H1 (cell line): ENCODE data around the gene TBX15. TPM values are rescaled to one million over a fixed set of nuclear protein-coding genes. Genes with fewer than 3 reads are reported as not detected.

ENCODE experiments used
- CTCF ChIA-PET: fragments of 300-600 bp; sonication (Branson Sonifier 250); formaldehyde crosslinking; loops from one replicate; lab custom pipeline; 2021; ENCODE audit not compliant: partially characterized antibody; lab: Charles Lee
- POLR2A ChIA-PET: fragments of 300-600 bp; sonication (Branson Sonifier 250); formaldehyde crosslinking; loops from one replicate; lab custom pipeline; 2021; ENCODE audit warnings: inconsistent platforms; ENCODE audit not compliant: partially characterized antibody; lab: Charles Lee
- DNase-seq, 2 experiments: peaks; one replicate each; pipeline versions ENCODE4 v3.0.0 to v3.0.0-alpha.2; 2010 to 2022; ENCODE audit warnings: low spot score in 2 of 2, low read depth in 1 of 2, mixed read lengths in 1 of 2
- FAIRE-seq: peaks from 2 replicates; lab custom pipeline; 2011; peaks lifted over from hg19 to GRCh38; lab: Jason Lieb, UNC
- H2AFZ ChIP-seq: 2 replicates; pipeline ENCODE4 v1.8.1; 2012; ENCODE audit warnings: low read length, inconsistent platforms
- H2AK5ac ChIP-seq: 2 replicates; pipeline ENCODE4 v1.6.1; 2013; ENCODE audit warnings: low read depth, low read length
- H2BK120ac ChIP-seq: replicated peaks from 2 replicates; pipeline ENCODE3; 2013; ENCODE audit warnings: low read depth, low read length, inconsistent platforms
- H2BK12ac ChIP-seq: 2 replicates; pipeline ENCODE4 v1.6.1; 2013; ENCODE audit warnings: low read depth, low read length
- H2BK15ac ChIP-seq: 2 replicates; pipeline ENCODE4 v1.6.1; 2013; ENCODE audit warnings: low read length
- H2BK20ac ChIP-seq: 2 replicates; pipeline ENCODE4 v1.6.1; 2013; ENCODE audit warnings: low read length
- H2BK5ac ChIP-seq: 2 replicates; pipeline ENCODE4 v1.6.1; 2013; ENCODE audit warnings: low read depth, low read length
- H3K14ac ChIP-seq: 2 replicates; pipeline ENCODE4 v1.6.1; 2013; ENCODE audit warnings: inconsistent platforms; ENCODE audit not compliant: insufficient read length
- H3K18ac ChIP-seq: 2 replicates; pipeline ENCODE4 v1.6.1; 2013; ENCODE audit warnings: low read length; ENCODE audit errors: extremely low read depth
- H3K23ac ChIP-seq: 2 replicates; pipeline ENCODE4 v1.6.1; 2013; ENCODE audit warnings: inconsistent platforms; ENCODE audit not compliant: insufficient read length
- H3K23me2 ChIP-seq: 2 replicates; pipeline ENCODE4 v1.6.1; 2013; ENCODE audit warnings: low read depth, low read length
- H3K27ac ChIP-seq: 2 replicates; pipeline ENCODE4 v1.6.1; 2011; ENCODE audit warnings: low read depth, low read length, inconsistent platforms
- H3K27me3 ChIP-seq, 4 experiments: replicated peaks in 1 of 4; 1 replicate in 1 of 4; 2 replicates in 3 of 4; pipeline versions ENCODE4 v1.6.1 to v1.8.1; 2011 to 2013; ENCODE audit warnings: low read length in 3 of 4, mild to moderate bottlenecking in 3 of 4, inconsistent platforms in 2 of 4, mixed read lengths in 2 of 4, moderate library complexity in 1 of 4; ENCODE audit not compliant: control insufficient read depth in 3 of 4, insufficient read depth in 3 of 4; ENCODE audit errors: extremely low read depth in 1 of 4
- H3K36me3 ChIP-seq, 4 experiments: 2 replicates each; pipeline versions ENCODE4 v1.6.1 to v1.8.1; 2011 to 2013; ENCODE audit warnings: mild to moderate bottlenecking in 4 of 4, low read length in 3 of 4, moderate library complexity in 2 of 4, control low read depth in 1 of 4, inconsistent platforms in 1 of 4; ENCODE audit not compliant: insufficient read depth in 4 of 4, control insufficient read depth in 2 of 4
- H3K4ac ChIP-seq: replicated peaks from 2 replicates; pipeline ENCODE3; 2013; ENCODE audit warnings: low read length, low read depth, mixed read lengths, inconsistent platforms; ENCODE audit not compliant: insufficient read length
- H3K4me1 ChIP-seq, 4 experiments: replicated peaks in 1 of 4; 1 replicate in 1 of 4; 2 replicates in 3 of 4; pipeline versions ENCODE4 v1.6.1 to v1.8.1; 2011 to 2013; ENCODE audit warnings: low read length in 3 of 4, inconsistent platforms in 2 of 4, mixed read lengths in 1 of 4; ENCODE audit not compliant: insufficient read depth in 4 of 4, control insufficient read depth in 3 of 4
- H3K4me2 ChIP-seq, 2 experiments: 2 replicates each; pipeline versions ENCODE4 v1.6.1 to v1.8.1; 2011 to 2013; ENCODE audit warnings: low read depth in 2 of 2, low read length in 2 of 2, control low read depth in 1 of 2, inconsistent platforms in 1 of 2, mild to moderate bottlenecking in 1 of 2; ENCODE audit not compliant: insufficient read depth in 1 of 2
- H3K4me3 ChIP-seq, 4 experiments: fragments of 200-600, 300-600 bp in 1 of 4; sonication (generic), shearing (Covaris generic), sonication (Bioruptor Twin) in 1 of 4; 2 replicates each; pipeline versions ENCODE4 v1.5.1 to v1.8.1; 2011 to 2016; ENCODE audit warnings: low read length in 4 of 4, low read depth in 3 of 4, control low read depth in 2 of 4, inconsistent platforms in 2 of 4, mild to moderate bottlenecking in 2 of 4, mixed read lengths in 1 of 4, moderate library complexity in 1 of 4; ENCODE audit not compliant: insufficient read depth in 2 of 4; ENCODE audit errors: extremely low read depth in 1 of 4
- H3K56ac ChIP-seq: replicated peaks from 2 replicates; pipeline ENCODE3; 2013; ENCODE audit warnings: low read depth, mild to moderate bottlenecking, mixed read lengths, low read length, inconsistent platforms; ENCODE audit not compliant: insufficient read length
- H3K79me1 ChIP-seq: 2 replicates; pipeline ENCODE4 v1.6.1; 2013; ENCODE audit warnings: low read depth, low read length, control low read depth
- H3K79me2 ChIP-seq, 2 experiments: 2 replicates each; pipeline versions ENCODE4 v1.6.1 to v1.8.1; 2012 to 2013; ENCODE audit warnings: low read length in 2 of 2, mild to moderate bottlenecking in 2 of 2, inconsistent platforms in 1 of 2; ENCODE audit not compliant: insufficient read depth in 2 of 2, control insufficient read depth in 1 of 2
- H3K9ac ChIP-seq, 4 experiments: replicated peaks in 1 of 4; 1 replicate in 1 of 4; 2 replicates in 3 of 4; pipeline versions ENCODE4 v1.6.1 to v1.8.1; 2011 to 2013; ENCODE audit warnings: low read depth in 3 of 4, low read length in 3 of 4, control low read depth in 2 of 4, mild to moderate bottlenecking in 2 of 4, moderate library complexity in 2 of 4, inconsistent platforms in 1 of 4; ENCODE audit errors: extremely low read depth in 1 of 4
- H3K9me3 ChIP-seq, 2 experiments: 2 replicates each; pipeline versions ENCODE4 v1.6.1 to v1.8.1; 2012 to 2013; ENCODE audit warnings: mild to moderate bottlenecking in 2 of 2, moderate library complexity in 2 of 2, control low read depth in 1 of 2, inconsistent platforms in 1 of 2, low read depth in 1 of 2, low read length in 1 of 2, mixed read lengths in 1 of 2; ENCODE audit not compliant: insufficient read depth in 2 of 2
- H4K20me1 ChIP-seq, 2 experiments: replicated peaks in 1 of 2; 2 replicates each; pipeline versions ENCODE3 to v1.8.1; 2011 to 2013; ENCODE audit warnings: inconsistent platforms in 2 of 2, low read length in 2 of 2, mild to moderate bottlenecking in 1 of 2; ENCODE audit not compliant: insufficient read depth in 2 of 2, control insufficient read depth in 1 of 2
- H4K5ac ChIP-seq: 2 replicates; pipeline ENCODE4 v1.6.1; 2013; ENCODE audit warnings: low read length, low read depth, mixed read lengths, inconsistent platforms; ENCODE audit not compliant: insufficient read length
- H4K8ac ChIP-seq: 2 replicates; pipeline ENCODE4 v1.8.0; 2013; ENCODE audit warnings: mild to moderate bottlenecking, moderate library complexity, low read length, inconsistent platforms; ENCODE audit not compliant: insufficient read depth; ENCODE audit errors: extremely low read depth
- H4K91ac ChIP-seq: replicated peaks from 2 replicates; pipeline ENCODE3; 2013; ENCODE audit warnings: low read length, mixed read lengths, inconsistent platforms; ENCODE audit not compliant: insufficient read length
- CEBPB ChIP-seq: IDR thresholded peaks from 2 replicates; pipeline ENCODE4 v1.6.1; 2012; ENCODE audit warnings: low read depth, low read length
- CTBP2 ChIP-seq: IDR thresholded peaks from 2 replicates; pipeline ENCODE4 v1.7.0; 2011; ENCODE audit warnings: borderline replicate concordance, mild to moderate bottlenecking, moderate library complexity, mixed read lengths, low read length; ENCODE audit not compliant: insufficient read depth, insufficient read length
- FOSL1 ChIP-seq: IDR thresholded peaks from 2 replicates; pipeline ENCODE4 v1.6.1; 2011; ENCODE audit warnings: mild to moderate bottlenecking, low read depth, low read length, moderate library complexity; ENCODE audit not compliant: insufficient read depth
- POLR2AphosphoS5 ChIP-seq: IDR thresholded peaks from 2 replicates; pipeline ENCODE4 v1.6.1; 2011; ENCODE audit warnings: low read depth, low read length
- RAD21 ChIP-seq, 2 experiments: IDR thresholded peaks in 1 of 2; conservative IDR thresholded peaks in 1 of 2; 2 replicates each; pipeline ENCODE4 v1.6.1; 2011; ENCODE audit warnings: low read depth in 2 of 2, low read length in 2 of 2, improper control_type of control experiment in 1 of 2, inconsistent platforms in 1 of 2, mild to moderate bottlenecking in 1 of 2, moderate library complexity in 1 of 2
- SAP30 ChIP-seq: fragments of 300-600 bp; sonication (generic); IDR thresholded peaks from 2 replicates; pipeline ENCODE4 v1.7.1; 2012; ENCODE audit warnings: low read length, moderate library complexity, mild to moderate bottlenecking, inconsistent platforms; ENCODE audit not compliant: insufficient read depth, insufficient replicate concordance
- SIRT6 ChIP-seq: IDR thresholded peaks from one replicate; pipeline ENCODE4 v1.7.1; 2012; ENCODE audit warnings: low read length, inconsistent platforms
- SUZ12 ChIP-seq: fragments of 200-600 bp; sonication (generic); IDR thresholded peaks from 2 replicates; pipeline ENCODE4 v1.6.1; 2012; ENCODE audit warnings: mild to moderate bottlenecking, inconsistent platforms, low read length, moderate library complexity, mixed read lengths
- YY1 ChIP-seq: IDR thresholded peaks from 2 replicates; pipeline ENCODE4 v1.6.1; 2011; ENCODE audit warnings: low read depth, mild to moderate bottlenecking, low read length
- WGBS, 2 experiments: shearing (Covaris generic) in 1 of 2; methylation state at CpG; one replicate each; pipeline versions ENCODE4 v1.1.6 to v1.1.7; 2013 to 2015; ENCODE audit warnings: low lambda C conversion rate in 2 of 2, mixed read lengths in 2 of 2, inconsistent platforms in 1 of 2, low coverage in 1 of 2, missing lambda C conversion rate in 1 of 2; ENCODE audit not compliant: insufficient replicate concordance in 2 of 2, insufficient coverage in 1 of 2, insufficient read length in 1 of 2; ENCODE audit errors: extremely low coverage in 1 of 2, missing lambda C conversion rate in 1 of 2; 5-methylcytosine and 5-hydroxymethylcytosine counted together
- polyA plus RNA-seq, 7 experiments: library from polyadenylated mRNA; depleted of rRNA in 3 of 7; stranded (reverse) in 5 of 7; unstranded in 2 of 7; fragments of >200 nt in 5 of 7; fragments of 200-250 nt in 2 of 7; gene quantifications; 1 replicate in 5 of 7; 2 replicates in 1 of 7; 4 replicates in 1 of 7; pipeline versions ENCODE4 v1.2.1 to v1.2.3, GENCODE V29; 2011 to 2013; ENCODE audit warnings: missing spikeins in 2 of 7, mixed read lengths in 2 of 7
- total RNA-seq: library from RNA; stranded (reverse); fragmentation: NEBNext Ultra II Directional; extraction: Animal tissue kit (Norgen Biotek cat#: 25700); gene quantifications from 2 replicates; pipeline ENCODE4 v1.2.1, GENCODE V29; 2021
- TF ChIP-seq, protein P1 (sequence below): IDR thresholded peaks from 2 replicates; pipeline ENCODE4 v1.6.1; 2012; ENCODE audit warnings: low read length, inconsistent platforms

The TBX15 gene
- total and polyA plus RNA-seq, 2 of the 8 experiments (the other 6 are each of a cell fraction or from before 2014, with no cell fraction given), result 0.14 to 0.24 TPM

DNA sequence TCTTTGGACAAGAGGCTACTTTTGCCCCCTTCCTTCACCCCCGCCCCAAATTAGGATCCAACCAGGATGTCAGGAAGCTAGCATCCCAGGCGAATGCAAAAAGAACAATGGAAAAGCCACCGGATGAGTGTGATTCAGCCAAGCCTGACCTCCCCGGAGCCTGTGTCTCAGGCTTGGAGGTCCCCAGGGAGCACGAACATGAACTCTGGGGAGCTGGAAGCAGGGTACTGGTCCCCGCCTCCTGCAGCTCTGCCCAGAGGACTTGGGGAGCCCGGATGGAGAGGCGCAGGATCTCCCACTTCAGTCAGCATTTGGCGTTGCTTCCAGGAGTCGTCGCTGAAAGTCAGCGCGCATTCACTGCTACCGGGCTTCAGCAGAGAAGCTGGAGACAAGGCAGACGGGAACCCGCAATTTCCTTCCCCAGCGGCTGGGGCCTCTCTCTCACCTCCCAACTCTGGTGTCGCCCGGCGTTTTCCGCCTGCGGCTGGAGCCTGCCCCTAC, 1.8 kb upstream of the TBX15 start:
- H2BK5ac ChIP-seq, result no peak overlapping the region; the same call in 1 of the 2 replicates
- TF ChIP-seq YY1, result no peak
- no peak for TF ChIP-seq SAP30
- no peak for TF ChIP-seq SIRT6
- no peak for TF ChIP-seq CEBPB
- TF ChIP-seq POLR2AphosphoS5, result no peak
- peak in 1 of 2 experiments; percentile 9; a peak in 1 of 4 replicates for TF ChIP-seq RAD21 (IDR thresholded peaks at IDR 0.05 in 1 of 2, conservative IDR thresholded peaks at IDR 0.05 in 1 of 2; ENCODE audit: low read depth in 2 of 2, low read length in 2 of 2)
- TF ChIP-seq FOSL1, result no peak
- TF ChIP-seq CTBP2, result no peak
- peak; percentile 49; the same call in 1 of the 2 replicates for TF ChIP-seq SUZ12
- TF ChIP-seq, protein P1, sequence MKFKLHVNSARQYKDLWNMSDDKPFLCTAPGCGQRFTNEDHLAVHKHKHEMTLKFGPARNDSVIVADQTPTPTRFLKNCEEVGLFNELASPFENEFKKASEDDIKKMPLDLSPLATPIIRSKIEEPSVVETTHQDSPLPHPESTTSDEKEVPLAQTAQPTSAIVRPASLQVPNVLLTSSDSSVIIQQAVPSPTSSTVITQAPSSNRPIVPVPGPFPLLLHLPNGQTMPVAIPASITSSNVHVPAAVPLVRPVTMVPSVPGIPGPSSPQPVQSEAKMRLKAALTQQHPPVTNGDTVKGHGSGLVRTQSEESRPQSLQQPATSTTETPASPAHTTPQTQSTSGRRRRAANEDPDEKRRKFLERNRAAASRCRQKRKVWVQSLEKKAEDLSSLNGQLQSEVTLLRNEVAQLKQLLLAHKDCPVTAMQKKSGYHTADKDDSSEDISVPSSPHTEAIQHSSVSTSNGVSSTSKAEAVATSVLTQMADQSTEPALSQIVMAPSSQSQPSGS, result no peak

More for the DNA sequence above, 1.8 kb upstream of the TBX15 start:
- H3K18ac ChIP-seq, result peak overlapping the region; percentile 90
- no peak overlapping the region for H4K91ac ChIP-seq
- 2% methylated on average over 22 of the region's 22 CpGs; no CpG with 5 or more reads in 1 of the 2 experiments for WGBS, 2 experiments
- no peaks in the 10 kb centered on the region for H3K79me1 ChIP-seq
- H2BK120ac ChIP-seq, result no peak overlapping the region
- H2AK5ac ChIP-seq, result no peak overlapping the region
- peak overlapping the region; percentile 36; the same call in 1 of the 2 replicates for H2AFZ ChIP-seq
- H3K14ac ChIP-seq, result no peak overlapping the region
- CTCF ChIA-PET, result interaction anchor here (0.6 to 3.0 kb wide), 9 partner anchors 10 to 766 kb away, joined by 3 to 13 read pairs (median 4); no protein-coding TSS in a partner anchor
- H4K20me1 ChIP-seq, result peaks cover 7 to 16% of the 10 kb centered on the region in 2 experiments
- FAIRE-seq, result peak; percentile 24
- peak overlapping the region; percentile 95; the same call in 1 of the 2 replicates for H2BK12ac ChIP-seq
- H3K23me2 ChIP-seq, result peaks cover 4% of the 10 kb centered on the region; the same call in 1 of the 2 replicates
- DNase-seq, result peak in 1 of 2 experiments; percentile 75
- H2BK20ac ChIP-seq, result no peak overlapping the region
- POLR2A ChIA-PET, result interaction anchor here (0.9 to 2.7 kb wide), 4 partner anchors 10 to 17 kb away, joined by 3 to 7 read pairs (median 3); no protein-coding TSS in a partner anchor
- H3K9me3 ChIP-seq, result no peaks in the 10 kb centered on the region
- H3K4ac ChIP-seq, result no peak overlapping the region
- peak overlapping the region in 3 of 4 experiments; percentile 30 to 60 (median 42); a peak in 6 of 8 replicates for H3K4me3 ChIP-seq
- H4K5ac ChIP-seq, result no peak overlapping the region
- H3K27me3 ChIP-seq, result peaks cover 87 to 100% (median 100%) of the 10 kb centered on the region in 4 experiments
- no peak overlapping the region for H3K56ac ChIP-seq
- H4K8ac ChIP-seq, result no peak overlapping the region
- H3K36me3 ChIP-seq, result peaks cover 0 to 2% (median 0%) of the 10 kb centered on the region in 4 experiments; a peak in 1 of 8 replicates
- H3K4me1 ChIP-seq, result peaks cover 13 to 55% (median 26%) of the 10 kb centered on the region in 4 experiments
- no peak overlapping the region for H3K9ac ChIP-seq
- H3K23ac ChIP-seq, result no peak overlapping the region
- no peak overlapping the region for H3K27ac ChIP-seq
- no peaks in the 10 kb centered on the region for H3K79me2 ChIP-seq
- H2BK15ac ChIP-seq, result 0 out of 2 replicates have a peak overlapping the region, but pooled peaks have one; percentile 72
- peak overlapping the region; percentile 62 to 83 for H3K4me2 ChIP-seq
